Bronchial epithelial cell (primary cell): ENCODE measurements around the gene POU2F2. TPM values are rescaled to one million over a fixed set of nuclear protein-coding genes. Genes with fewer than 3 reads are reported as not detected.
A peak's percentile ranks its signal among the peaks of the same experiment; 100 is the strongest.

Experiments used
- DNase-seq: peaks from one replicate; pipeline ENCODE4 v3.0.0-alpha.2; 2010; ENCODE audit warnings: low read depth
- FAIRE-seq: peaks from 2 replicates; lab custom pipeline; 2011; peaks lifted over from hg19 to GRCh38; lab: Jason Lieb, UNC
- H3K27me3 ChIP-seq: 2 replicates; pipeline ENCODE4 v1.5.1; 2011; ENCODE audit warnings: low read length; ENCODE audit not compliant: control insufficient read depth, insufficient read depth
- H3K36me3 ChIP-seq: 2 replicates; pipeline ENCODE4 v1.5.1; 2011; ENCODE audit warnings: low read length; ENCODE audit not compliant: control insufficient read depth, insufficient read depth
- H3K4me3 ChIP-seq: 2 replicates; pipeline ENCODE4 v1.5.1; 2011; ENCODE audit warnings: mild to moderate bottlenecking, low read depth, low read length, control low read depth
- CTCF ChIP-seq: IDR thresholded peaks from 2 replicates; pipeline ENCODE4 v1.5.1; 2011; ENCODE audit warnings: mild to moderate bottlenecking, moderate library complexity, low read length, control low read depth, inconsistent platforms; ENCODE audit not compliant: insufficient read depth, severe bottlenecking
- total RNA-seq: library from RNA; depleted of rRNA; stranded (reverse); fragments of >200 nt; gene quantifications from 2 replicates; pipeline ENCODE4 v1.2.1, GENCODE V29; 2014

Gene POU2F2
- total RNA-seq, 1 donor from 2014 or later, result 0.53 TPM

- H3K4me3 ChIP-seq, result no peak overlapping the region
- no peaks in the 10 kb centered on the region for H3K27me3 ChIP-seq
- FAIRE-seq (no peak), DNase-seq (peak; percentile 82)
- no peak for TF ChIP-seq CTCF
- H3K36me3 ChIP-seq, result no peaks in the 10 kb centered on the region
These were observed 10.6 kb downstream of the POU2F2 start for GRCh38 chr19:42121656-42122069.

GRCh38 chr19:42121036-42121621 is 11.1 kb downstream of the POU2F2 start:
- TF ChIP-seq CTCF, result no peak
- peaks cover 3% of the 10 kb centered on the region for H3K36me3 ChIP-seq
- no peaks in the 10 kb centered on the region for H3K27me3 ChIP-seq
- FAIRE-seq (no peak), DNase-seq (no peak)
- no peak overlapping the region for H3K4me3 ChIP-seq

GRCh38 chr19:42120276-42120980 is 11.8 kb downstream of the POU2F2 start:
- Histone ChIP-seq H3K36me3 (peaks cover 3% of the 10 kb centered on the region), H3K27me3 (no peaks in the 10 kb centered on the region), H3K4me3 (no peak overlapping the region)
- DNase-seq (no peak), FAIRE-seq (no peak)
- no peak for TF ChIP-seq CTCF

- no peak for FAIRE-seq
These were observed 15.2 kb downstream of the POU2F2 start for GRCh38 chr19:42117076-42117475.

GRCh38 chr19:42116308-42117075 is 15.8 kb downstream of the POU2F2 start:
- DNase-seq, result no peak

More at GRCh38 chr19:42117076-42117475, 15.2 kb downstream of the POU2F2 start:
- H3K4me3 ChIP-seq, result no peak overlapping the region
- H3K27me3 ChIP-seq, result no peaks in the 10 kb centered on the region
- no peak for DNase-seq
- H3K36me3 ChIP-seq, result peaks cover 3% of the 10 kb centered on the region
- no peak for TF ChIP-seq CTCF

More at GRCh38 chr19:42116308-42117075, 15.8 kb downstream of the POU2F2 start:
- H3K4me3 ChIP-seq, result no peak overlapping the region
- no peaks in the 10 kb centered on the region for H3K27me3 ChIP-seq
- H3K36me3 ChIP-seq, result peaks cover 3% of the 10 kb centered on the region
- FAIRE-seq, result no peak
- TF ChIP-seq CTCF, result no peak
